DND-41 (cell line): Measurements from ENCODE around the gene TRIP13.
"Not testable (repeated sequence)": the region's sequence is repeated elsewhere in the genome, so short reads cannot be mapped to it uniquely, and the experiment has no call there.

ENCODE experiments used
- ATAC-seq: fragments of 200-7000 bp; cut with Tn5 transposase; 3 replicates; pipeline ENCODE4 v1.9.1; 2021; ENCODE audit warnings: low read depth; ENCODE audit not compliant: insufficient read depth
- DNase-seq: peaks from one replicate; pipeline ENCODE4 v3.0.0-alpha.2; 2020
- H2AFZ ChIP-seq: 2 replicates; pipeline ENCODE4 v1.6.0; 2012; ENCODE audit warnings: low read depth, low read length
- H3K27ac ChIP-seq: 2 replicates; pipeline ENCODE4 v1.5.1; 2012; ENCODE audit warnings: low read length, inconsistent platforms
- H3K27me3 ChIP-seq: fragments of 200-600 bp; sonication (generic); 2 replicates; pipeline ENCODE4 v1.6.0; 2012; ENCODE audit warnings: low read length, mild to moderate bottlenecking, inconsistent platforms; ENCODE audit not compliant: insufficient read depth, poor library complexity
- H3K36me3 ChIP-seq: 2 replicates; pipeline ENCODE4 v1.5.1; 2012; ENCODE audit warnings: low read length, inconsistent platforms; ENCODE audit not compliant: insufficient read depth
- H3K4me1 ChIP-seq: 2 replicates; pipeline ENCODE4 v1.5.1; 2012; ENCODE audit warnings: mild to moderate bottlenecking, low read length; ENCODE audit not compliant: insufficient read depth
- H3K4me2 ChIP-seq: 2 replicates; pipeline ENCODE4 v1.6.0; 2012; ENCODE audit warnings: mild to moderate bottlenecking, moderate library complexity, low read length, inconsistent platforms; ENCODE audit not compliant: insufficient read depth
- H3K4me3 ChIP-seq, 2 experiments: fragments of 200-600 bp in 1 of 2; shearing (Covaris generic) in 1 of 2; 2 replicates each; pipeline ENCODE4 v1.5.1; 2012 to 2016; ENCODE audit warnings: inconsistent platforms in 2 of 2, low read length in 2 of 2, mild to moderate bottlenecking in 2 of 2, low read depth in 1 of 2, moderate library complexity in 1 of 2
- H3K79me2 ChIP-seq: 2 replicates; pipeline ENCODE4 v1.6.0; 2012; ENCODE audit warnings: low read length, inconsistent platforms; ENCODE audit not compliant: insufficient read depth
- H3K9ac ChIP-seq: 2 replicates; pipeline ENCODE4 v1.6.0; 2012; ENCODE audit warnings: low read depth, mild to moderate bottlenecking, inconsistent platforms, low read length, moderate library complexity
- H3K9me3 ChIP-seq: 2 replicates; pipeline ENCODE4 v1.5.1; 2012; ENCODE audit warnings: low read length, moderate library complexity, mild to moderate bottlenecking, inconsistent platforms; ENCODE audit not compliant: insufficient read depth, severe bottlenecking
- H4K20me1 ChIP-seq: 2 replicates; pipeline ENCODE4 v1.6.0; 2012; ENCODE audit warnings: low read length; ENCODE audit not compliant: insufficient read depth
- EZH2 ChIP-seq: IDR thresholded peaks from 3 replicates; pipeline ENCODE4 v1.6.1; 2012; ENCODE audit warnings: borderline replicate concordance, low read depth, mild to moderate bottlenecking, moderate library complexity, low read length, inconsistent platforms; ENCODE audit not compliant: severe bottlenecking
- TF ChIP-seq, protein P1 (sequence below): IDR thresholded peaks from 2 replicates; pipeline ENCODE4 v1.5.1; 2012; ENCODE audit warnings: borderline replicate concordance, low read length, moderate library complexity, mild to moderate bottlenecking; ENCODE audit not compliant: poor library complexity, severe bottlenecking; ENCODE audit errors: extremely low read depth

Gene TRIP13

DNA sequence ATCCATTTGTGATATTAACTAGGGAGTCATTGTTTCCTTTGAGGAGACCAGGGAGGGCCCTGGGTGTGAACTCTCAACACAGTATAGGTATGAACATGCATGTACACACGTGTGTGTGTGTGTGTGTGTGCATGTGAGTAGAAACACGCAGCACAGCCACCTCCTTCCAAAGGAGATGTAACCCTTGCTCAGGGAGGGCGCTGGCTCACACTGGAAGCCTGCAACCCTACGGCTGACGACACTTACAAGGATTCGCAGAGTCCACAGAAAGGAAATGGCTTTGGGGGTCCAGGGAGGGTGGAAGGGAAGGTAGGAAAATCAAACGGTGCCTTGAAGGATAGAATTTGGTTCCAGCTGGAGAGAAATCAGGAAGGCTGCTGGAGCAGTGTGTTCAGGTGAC is 21.9 kb downstream of the TRIP13 start:
- Histone ChIP-seq H3K27ac (no peak overlapping the region), H3K9ac (no peak overlapping the region), H3K4me2 (no peak overlapping the region), H3K4me3 (no peak overlapping the region), H4K20me1 (peaks cover 14% of the 10 kb centered on the region), H3K4me1 (no peaks in the 10 kb centered on the region), H3K79me2 (no peaks in the 10 kb centered on the region), H3K36me3 (peaks cover 93% of the 10 kb centered on the region), H3K9me3 (no peaks in the 10 kb centered on the region), H2AFZ (no peak overlapping the region), H3K27me3 (no peaks in the 10 kb centered on the region)
- no peak for DNase-seq
- TF ChIP-seq, protein P1, sequence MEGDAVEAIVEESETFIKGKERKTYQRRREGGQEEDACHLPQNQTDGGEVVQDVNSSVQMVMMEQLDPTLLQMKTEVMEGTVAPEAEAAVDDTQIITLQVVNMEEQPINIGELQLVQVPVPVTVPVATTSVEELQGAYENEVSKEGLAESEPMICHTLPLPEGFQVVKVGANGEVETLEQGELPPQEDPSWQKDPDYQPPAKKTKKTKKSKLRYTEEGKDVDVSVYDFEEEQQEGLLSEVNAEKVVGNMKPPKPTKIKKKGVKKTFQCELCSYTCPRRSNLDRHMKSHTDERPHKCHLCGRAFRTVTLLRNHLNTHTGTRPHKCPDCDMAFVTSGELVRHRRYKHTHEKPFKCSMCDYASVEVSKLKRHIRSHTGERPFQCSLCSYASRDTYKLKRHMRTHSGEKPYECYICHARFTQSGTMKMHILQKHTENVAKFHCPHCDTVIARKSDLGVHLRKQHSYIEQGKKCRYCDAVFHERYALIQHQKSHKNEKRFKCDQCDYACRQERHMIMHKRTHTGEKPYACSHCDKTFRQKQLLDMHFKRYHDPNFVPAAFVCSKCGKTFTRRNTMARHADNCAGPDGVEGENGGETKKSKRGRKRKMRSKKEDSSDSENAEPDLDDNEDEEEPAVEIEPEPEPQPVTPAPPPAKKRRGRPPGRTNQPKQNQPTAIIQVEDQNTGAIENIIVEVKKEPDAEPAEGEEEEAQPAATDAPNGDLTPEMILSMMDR: no peak
- ATAC-seq: no peak

DNA sequence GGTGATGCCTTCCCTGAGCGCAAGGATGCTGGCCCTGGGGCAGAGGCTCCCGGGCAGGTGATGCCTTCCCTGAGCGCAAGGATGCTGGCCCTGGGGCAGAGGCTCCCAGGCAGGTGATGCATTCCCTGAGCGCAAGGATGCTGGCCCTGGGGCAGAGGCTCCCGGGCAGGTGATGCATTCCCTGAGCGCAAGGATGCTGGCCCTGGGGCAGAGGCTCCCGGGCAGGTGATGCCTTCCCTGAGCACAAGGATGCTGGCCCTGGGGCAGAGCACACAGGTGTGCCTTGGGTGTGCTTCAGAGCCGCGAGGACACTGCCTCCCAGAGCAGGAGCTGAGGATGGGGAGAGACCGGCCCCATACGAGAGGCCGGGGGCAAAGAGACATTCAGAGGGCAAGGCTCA is 22.7 kb downstream of the TRIP13 start:
- not testable (repeated sequence) for ATAC-seq, H3K4me2 ChIP-seq, H3K4me1 ChIP-seq, H3K27me3 ChIP-seq, H3K27ac ChIP-seq, H3K79me2 ChIP-seq, DNase-seq, H3K9me3 ChIP-seq, H3K4me3 ChIP-seq, H3K9ac ChIP-seq, H2AFZ ChIP-seq
- Histone ChIP-seq H3K36me3 (peaks cover 86% of the 10 kb centered on the region), H4K20me1 (peaks cover 14% of the 10 kb centered on the region)

DNA sequence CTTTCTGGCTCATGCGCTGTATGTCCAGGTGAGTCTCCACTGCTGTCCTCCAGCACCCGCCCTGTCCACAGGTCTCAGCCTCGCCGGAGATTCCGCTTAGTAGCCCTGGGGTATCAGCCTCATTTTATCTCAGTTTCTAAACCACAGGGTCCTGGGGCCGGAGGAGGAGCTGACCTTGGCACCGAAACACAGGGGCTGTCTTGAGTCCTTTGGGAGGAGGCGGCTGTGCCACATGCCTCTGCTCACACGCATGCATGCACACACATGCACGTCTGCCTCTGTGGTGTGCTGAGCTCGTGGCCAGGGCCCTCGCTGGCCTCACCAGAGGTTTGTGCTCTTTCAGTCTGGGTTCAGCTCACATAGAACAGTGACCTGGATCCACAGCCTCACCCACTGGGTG is 23.3 kb downstream of the TRIP13 start:
- H3K79me2 ChIP-seq: no peaks in the 10 kb centered on the region
- H3K4me1 ChIP-seq: no peaks in the 10 kb centered on the region
- H3K4me3 ChIP-seq: no peak overlapping the region
- H3K27me3 ChIP-seq: no peaks in the 10 kb centered on the region
- peaks cover 14% of the 10 kb centered on the region; the same call in 1 of the 2 replicates for H4K20me1 ChIP-seq
- no peak for DNase-seq
- H2AFZ ChIP-seq: no peak overlapping the region
- H3K27ac ChIP-seq: no peak overlapping the region
- no peaks in the 10 kb centered on the region for H3K9me3 ChIP-seq
- ATAC-seq: no peak
- H3K4me2 ChIP-seq: no peak overlapping the region
- no peak for TF ChIP-seq EZH2
- TF ChIP-seq, protein P1: no peak
- H3K36me3 ChIP-seq: peaks cover 80% of the 10 kb centered on the region
- no peak overlapping the region for H3K9ac ChIP-seq

DNA sequence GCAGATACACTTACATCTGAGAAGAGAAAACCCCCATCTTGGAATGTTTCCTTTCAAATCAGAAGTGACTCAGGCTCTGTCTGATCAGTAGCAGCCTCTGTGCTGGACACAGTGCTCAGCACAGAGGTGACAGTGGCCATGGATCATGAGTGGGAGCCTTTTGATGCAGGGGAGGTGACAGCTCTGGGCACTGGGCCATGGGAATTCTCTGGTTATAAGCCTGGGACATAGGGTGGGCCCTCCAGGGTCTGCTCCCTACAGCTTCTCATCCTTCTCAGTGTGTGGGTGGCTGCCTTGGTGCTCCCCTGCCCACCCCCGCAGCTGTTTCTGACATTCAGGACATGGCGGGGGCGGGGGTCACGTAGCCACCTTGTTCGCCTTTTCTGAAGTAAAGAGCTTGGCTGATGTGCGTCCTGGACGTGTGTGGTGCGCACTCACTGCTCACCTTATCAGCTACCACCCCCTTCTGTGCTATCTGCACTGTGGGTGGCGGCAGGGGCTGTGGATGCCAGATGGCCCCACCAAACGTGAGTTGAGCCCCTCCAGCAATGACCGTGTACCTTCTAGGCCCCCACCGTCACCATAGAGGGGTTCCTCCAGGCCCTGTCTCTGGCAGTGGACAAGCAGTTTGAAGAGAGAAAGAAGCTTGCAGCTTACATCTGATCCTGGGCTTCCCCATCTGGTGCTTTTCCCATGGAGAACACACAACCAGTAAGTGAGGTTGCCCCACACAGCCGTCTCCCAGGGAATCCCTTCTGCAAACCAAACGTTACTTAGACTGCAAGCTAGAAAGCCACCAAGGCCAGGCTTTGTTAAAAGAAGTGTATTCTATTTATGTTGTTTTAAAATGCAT is 24.0 kb downstream of the TRIP13 start:
- Histone ChIP-seq H3K4me2 (no peak overlapping the region), H3K27me3 (no peaks in the 10 kb centered on the region), H3K9me3 (no peaks in the 10 kb centered on the region), H3K27ac (no peak overlapping the region), H4K20me1 (peaks cover 12% of the 10 kb centered on the region; the same call in 1 of the 2 replicates), H3K4me1 (no peaks in the 10 kb centered on the region), H2AFZ (no peak overlapping the region), H3K36me3 (peaks cover 77% of the 10 kb centered on the region), H3K9ac (no peak overlapping the region), H3K79me2 (no peaks in the 10 kb centered on the region), H3K4me3 (no peak overlapping the region)
- no peak for TF ChIP-seq EZH2
- TF ChIP-seq, protein P1: no peak
- DNase-seq: no peak
- no peak for ATAC-seq

DNA sequence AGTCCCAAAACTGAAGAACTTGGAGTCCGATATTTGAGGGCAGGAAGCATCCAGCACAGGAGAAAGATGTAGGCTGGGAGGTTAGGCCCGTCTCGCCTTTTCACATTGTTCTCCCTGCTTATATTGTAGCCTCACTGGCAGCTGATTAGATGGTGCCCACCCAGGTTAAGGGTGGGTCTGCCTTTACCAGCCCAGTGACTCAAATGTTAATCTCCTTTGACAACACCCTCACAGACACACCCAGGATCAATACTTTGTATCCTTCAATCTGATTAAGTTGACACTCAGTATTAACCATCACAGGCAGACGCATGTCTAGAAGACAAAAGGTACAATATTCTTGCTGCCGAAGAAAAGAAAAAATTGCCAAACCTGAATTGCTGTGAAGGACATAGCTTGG is 26.0 kb downstream of the TRIP13 start:
- H3K4me1 ChIP-seq, ATAC-seq, H3K27ac ChIP-seq, H3K9me3 ChIP-seq, H3K79me2 ChIP-seq, H2AFZ ChIP-seq, H3K4me3 ChIP-seq, H3K9ac ChIP-seq, H3K4me2 ChIP-seq, DNase-seq, H3K27me3 ChIP-seq: not testable (repeated sequence)
- H3K36me3 ChIP-seq: peaks cover 69% of the 10 kb centered on the region
- H4K20me1 ChIP-seq: peaks cover 12% of the 10 kb centered on the region; the same call in 1 of the 2 replicates
